Endothelial cell of umbilical vein (primary cell): ENCODE results near the gene LRRC31. TPM values are rescaled to one million over a fixed set of nuclear protein-coding genes. Genes with fewer than 3 reads are reported as not detected.

ENCODE experiments used
- BruUV-seq: library from RNA; stranded (reverse); fragments of 400-500 nt; replicated peaks from 2 replicates; lab custom pipeline; 2021; lab: Mats Ljungman, UMichigan
- CTCF ChIA-PET: fragments of 300-600, 350-600 bp; sonication (Branson Sonifier 250); formaldehyde crosslinking; loops from one replicate; lab custom pipeline; 2021; ENCODE audit warnings: antibody characterized with exemption, inconsistent platforms; lab: Charles Lee
- POLR2A ChIA-PET: fragments of 300-600, 350-600 bp; sonication (Branson Sonifier 250); formaldehyde crosslinking; loops from one replicate; lab custom pipeline; 2021; ENCODE audit warnings: antibody characterized with exemption, inconsistent platforms; lab: Charles Lee
- DNase-seq: peaks from one replicate; pipeline ENCODE4 v3.0.0-alpha.2; 2011; ENCODE audit warnings: low read depth, low spot score
- FAIRE-seq: peaks from 2 replicates; lab custom pipeline; 2011; peaks lifted over from hg19 to GRCh38; lab: Jason Lieb, UNC
- H2AFZ ChIP-seq: 2 replicates; pipeline ENCODE4 v1.6.0; 2012; ENCODE audit warnings: low read depth, low read length, control low read depth, inconsistent platforms
- H3K27ac ChIP-seq: 2 replicates; pipeline ENCODE4 v1.5.1; 2011; ENCODE audit warnings: low read depth, mild to moderate bottlenecking, control low read depth, low read length, moderate library complexity; ENCODE audit not compliant: insufficient read depth
- H3K27me3 ChIP-seq, 2 experiments: 2 replicates each; pipeline versions ENCODE4 v1.6.0 to v1.6.1; 2011; ENCODE audit warnings: low read length in 2 of 2, mixed read lengths in 1 of 2; ENCODE audit not compliant: control insufficient read depth in 2 of 2, insufficient read depth in 2 of 2
- H3K36me3 ChIP-seq, 2 experiments: 2 replicates in 1 of 2; 3 replicates in 1 of 2; pipeline ENCODE4 v1.5.1; 2011; ENCODE audit warnings: low read length in 2 of 2, mild to moderate bottlenecking in 1 of 2, moderate library complexity in 1 of 2; ENCODE audit not compliant: control insufficient read depth in 2 of 2, insufficient read depth in 2 of 2; ENCODE audit errors: extremely low read depth in 1 of 2
- H3K4me1 ChIP-seq: 3 replicates; pipeline ENCODE4 v1.5.1; 2011; ENCODE audit warnings: mild to moderate bottlenecking, low read length; ENCODE audit not compliant: control insufficient read depth, insufficient read depth; ENCODE audit errors: extremely low read depth
- H3K4me2 ChIP-seq: 2 replicates; pipeline ENCODE4 v1.6.1; 2011; ENCODE audit warnings: low read length, control low read depth, mixed read lengths; ENCODE audit not compliant: insufficient read depth
- H3K4me3 ChIP-seq, 3 experiments: fragments of 200-600 bp in 1 of 3; sonication (generic), shearing (Covaris generic) in 1 of 3; replicated peaks in 1 of 3; 2 replicates each; pipeline ENCODE4 v1.5.1; 2011 to 2016; ENCODE audit warnings: control low read depth in 3 of 3, low read length in 3 of 3, mild to moderate bottlenecking in 2 of 3, inconsistent platforms in 1 of 3, low read depth in 1 of 3, moderate library complexity in 1 of 3; ENCODE audit not compliant: insufficient read depth in 1 of 3
- H3K79me2 ChIP-seq: 2 replicates; pipeline ENCODE4 v1.6.0; 2012; ENCODE audit warnings: low read length, inconsistent platforms; ENCODE audit not compliant: control insufficient read depth, insufficient read depth
- H3K9ac ChIP-seq: replicated peaks from 2 replicates; pipeline ENCODE3; 2011; ENCODE audit warnings: low read length, control low read depth; ENCODE audit not compliant: insufficient read depth; ENCODE audit errors: extremely low read depth
- H3K9me1 ChIP-seq: replicated peaks from 3 replicates; pipeline ENCODE4 v1.6.0; 2011; ENCODE audit warnings: mild to moderate bottlenecking, low read length; ENCODE audit not compliant: control insufficient read depth, insufficient read depth; ENCODE audit errors: extremely low read depth
- H3K9me3 ChIP-seq: replicated peaks from 2 replicates; pipeline ENCODE4 v1.5.1; 2012; ENCODE audit warnings: low read length, inconsistent platforms; ENCODE audit not compliant: control insufficient read depth, insufficient read depth
- H4K20me1 ChIP-seq: replicated peaks from 2 replicates; pipeline ENCODE3; 2011; ENCODE audit warnings: mild to moderate bottlenecking, low read length; ENCODE audit not compliant: control insufficient read depth, insufficient read depth; ENCODE audit errors: extremely low read depth
- CTCF ChIP-seq, 2 donors: IDR thresholded peaks; 1 replicate in 1 of 2; 2 replicates in 1 of 2; pipeline ENCODE4 v1.5.1; 2011; ENCODE audit warnings: low read length in 2 of 2, mild to moderate bottlenecking in 2 of 2, moderate library complexity in 2 of 2, control low read depth in 1 of 2, inconsistent platforms in 1 of 2, low read depth in 1 of 2; ENCODE audit not compliant: insufficient read depth in 1 of 2; ENCODE audit errors: extremely low read depth in 1 of 2
- EZH2 ChIP-seq: IDR thresholded peaks from 2 replicates; pipeline ENCODE4 v1.6.1; 2012; ENCODE audit warnings: borderline replicate concordance, low read depth, mild to moderate bottlenecking, moderate library complexity, low read length, inconsistent platforms; ENCODE audit not compliant: severe bottlenecking
- FOS ChIP-seq: IDR thresholded peaks from 2 replicates; pipeline ENCODE4 v1.6.1; 2011; ENCODE audit warnings: mild to moderate bottlenecking, low read length, moderate library complexity, borderline replicate concordance; ENCODE audit not compliant: insufficient read depth
- GATA2 ChIP-seq: IDR thresholded peaks from 2 replicates; pipeline ENCODE4 v1.7.0; 2011; ENCODE audit warnings: low read depth, mild to moderate bottlenecking, moderate library complexity, mixed read lengths, low read length; ENCODE audit not compliant: insufficient read length, insufficient read depth
- JUN ChIP-seq: IDR thresholded peaks from 2 replicates; pipeline ENCODE4 v1.6.1; 2011; ENCODE audit warnings: borderline replicate concordance, low read depth; ENCODE audit not compliant: insufficient read length, insufficient read depth
- MAX ChIP-seq: IDR thresholded peaks from 2 replicates; pipeline ENCODE4 v1.6.1; 2011; ENCODE audit not compliant: insufficient read depth, insufficient read length
- MYC ChIP-seq: IDR thresholded peaks from one replicate; pipeline ENCODE4 v1.6.1; 2011; ENCODE audit warnings: mild to moderate bottlenecking, low read depth, low read length
- POLR2A ChIP-seq: IDR thresholded peaks from 2 replicates; pipeline ENCODE4 v1.6.1; 2012; ENCODE audit warnings: low read depth, mild to moderate bottlenecking, control low read depth, low read length
- POLR2AphosphoS5 ChIP-seq: IDR thresholded peaks from 2 replicates; pipeline ENCODE4 v1.6.1; 2012; ENCODE audit warnings: low read depth, mild to moderate bottlenecking, control low read depth, low read length, moderate library complexity; ENCODE audit not compliant: insufficient read depth
- dilution Hi-C: fragments of 300-500 bp; cut with MboI; formaldehyde crosslinking; loops from one replicate; pipeline ENCODE4 v1.15.0; 2019; ENCODE audit warnings: low sequenced_read_pairs; ENCODE audit not compliant: extremely low pct_ligation_motif_present
- intact Hi-C: fragments of 100-400 bp; cut with micrococcal nuclease; formaldehyde crosslinking; loops from one replicate; pipeline ENCODE4 v1.10.0; 2022
- polyA plus RNA-seq, 4 experiments: library from polyadenylated mRNA; depleted of rRNA in 3 of 4; stranded (reverse) in 3 of 4; unstranded in 1 of 4; fragments of >200 nt; gene quantifications; 2 replicates each; pipeline versions ENCODE4 v1.2.1 to v1.2.3, GENCODE V29; 2011 to 2012; ENCODE audit warnings: missing spikeins in 1 of 4
- total RNA-seq: library from RNA; stranded (reverse); gene quantifications from 2 replicates; pipeline ENCODE4 v1.2.3, GENCODE V29; 2021

Gene LRRC31
- total and polyA plus RNA-seq, 2 donors (not counting 3 experiments of a cell fraction or from before 2014, with no cell fraction given), result not detected

- Histone ChIP-seq H3K4me1 (no peaks in the 10 kb centered on the region), H4K20me1 (no peaks in the 10 kb centered on the region), H3K9me1 (no peaks in the 10 kb centered on the region), H3K36me3 (no peaks in the 10 kb centered on the region), H2AFZ (no peak overlapping the region), H3K4me2 (no peak overlapping the region), H3K4me3 (no peak overlapping the region), H3K9me3 (no peaks in the 10 kb centered on the region), H3K27me3 (peaks cover 18 to 30% of the 10 kb centered on the region in 2 experiments), H3K79me2 (no peaks in the 10 kb centered on the region), H3K9ac (no peak overlapping the region), H3K27ac (no peak overlapping the region)
- FAIRE-seq, result no peak
- dilution Hi-C loops (no loop called here), intact Hi-C loops (no loop called here)
- TF ChIP-seq MYC (no peak), FOS (no peak), JUN (no peak), POLR2AphosphoS5 (no peak), CTCF (IDR thresholded peaks at IDR 0.05; ENCODE audit: extremely low read depth in 1 of 2, insufficient read depth in 1 of 2, low read depth in 1 of 2, low read length in 2 of 2) (no peak), GATA2 (no peak), MAX (no peak), POLR2A (no peak), EZH2 (no peak)
- ChIA-PET POLR2A (no interaction called here), CTCF (no interaction called here)
- no peak for DNase-seq
- no TSS peak for BruUV-seq
Measured at GRCh38 chr3:169857811-169858210, 11.9 kb downstream of the LRRC31 start.
